HCT116 (cell line): Measurements from ENCODE around the gene AOPEP. TPM values are rescaled to one million over a fixed set of nuclear protein-coding genes. Genes with fewer than 3 reads are reported as not detected.

Experiments used
- ATAC-seq: fragments of 200-7000 bp; cut with Tn5 transposase; 2 replicates; pipeline ENCODE4 v1.9.1; 2020; ENCODE audit warnings: mild to moderate bottlenecking, moderate library complexity
- BruUV-seq: library from RNA; stranded (reverse); fragments of 400-500 nt; replicated peaks from 2 replicates; lab custom pipeline; 2021; lab: Mats Ljungman, UMichigan
- CTCF ChIA-PET: fragments of 300-600 bp; sonication (Branson Sonifier 250); formaldehyde crosslinking; loops from one replicate; lab custom pipeline; 2021; ENCODE audit warnings: antibody characterized with exemption; lab: Charles Lee
- POLR2A ChIA-PET: fragments of 300-600, 350-600 bp; sonication (Branson Sonifier 250); formaldehyde crosslinking; loops from one replicate; lab custom pipeline; 2021; ENCODE audit warnings: antibody characterized with exemption; lab: Charles Lee
- RAD21 ChIA-PET, 2 experiments: fragments of 300-600 bp; sonication (Branson Sonifier 250); formaldehyde crosslinking; loops; one replicate each; lab custom pipeline; 2023; ENCODE audit warnings: low total read pairs in 2 of 2; ENCODE audit not compliant: uncharacterized antibody in 2 of 2, unreplicated experiment in 2 of 2, low non-redundant PET in 1 of 2; lab: Charles Lee
- DNase-seq: peaks from one replicate; pipeline ENCODE4 v3.0.0-alpha.2; 2010; ENCODE audit warnings: low read depth, low spot score
- H2AFZ ChIP-seq: fragments of 200-600 bp; shearing (Covaris generic), sonication (generic); 2 replicates; pipeline ENCODE4 v1.6.1; 2017; ENCODE audit warnings: low read depth, mixed run types, mixed read lengths, antibody characterized with exemption, low read length; ENCODE audit not compliant: poor library complexity, severe bottlenecking
- H3K27ac ChIP-seq: 2 replicates; pipeline ENCODE4 v1.5.1; 2012; ENCODE audit warnings: low read depth, low read length
- H3K27me3 ChIP-seq: fragments of 200-600 bp; sonication (generic); 2 replicates; pipeline ENCODE4 v1.6.1; 2016; ENCODE audit warnings: mixed run types, low read length, mixed read lengths; ENCODE audit not compliant: insufficient read depth
- H3K36me3 ChIP-seq, 2 experiments: fragments of 200-500 bp in 1 of 2; fragments of 200-600 bp in 1 of 2; sonication (Bioruptor generic) in 1 of 2; sonication (generic) in 1 of 2; 2 replicates each; pipeline versions ENCODE4 v1.5.1 to v1.6.1; 2014 to 2016; ENCODE audit warnings: low read length in 2 of 2, inconsistent platforms in 1 of 2, mixed read lengths in 1 of 2, mixed run types in 1 of 2; ENCODE audit not compliant: insufficient read depth in 2 of 2, control insufficient read depth in 1 of 2
- H3K4me1 ChIP-seq, 2 experiments: fragments of 200-600 bp in 1 of 2; sonication (generic) in 1 of 2; 2 replicates each; pipeline versions ENCODE4 v1.5.1 to v1.6.1; 2012 to 2017; ENCODE audit warnings: low read length in 2 of 2, inconsistent platforms in 1 of 2, mild to moderate bottlenecking in 1 of 2, mixed read lengths in 1 of 2, mixed run types in 1 of 2, moderate library complexity in 1 of 2; ENCODE audit not compliant: insufficient read depth in 2 of 2, control insufficient read depth in 1 of 2
- H3K4me2 ChIP-seq: fragments of 200-600 bp; sonication (generic); 2 replicates; pipeline ENCODE4 v1.6.1; 2017; ENCODE audit warnings: mixed run types, low read length, mixed read lengths
- H3K4me3 ChIP-seq, 2 experiments: fragments of 200-600 bp in 1 of 2; sonication (generic) in 1 of 2; replicated peaks in 1 of 2; 2 replicates each; pipeline ENCODE4 v1.5.1; 2011 to 2016; ENCODE audit warnings: low read length in 2 of 2, control low read depth in 1 of 2, low read depth in 1 of 2, mild to moderate bottlenecking in 1 of 2, mixed read lengths in 1 of 2, mixed run types in 1 of 2
- H3K79me2 ChIP-seq: fragments of 200-600 bp; sonication (generic); 2 replicates; pipeline ENCODE4 v1.6.1; 2017; ENCODE audit warnings: mild to moderate bottlenecking, mixed run types, low read length, moderate library complexity, mixed read lengths; ENCODE audit not compliant: insufficient read depth
- H3K9ac ChIP-seq: fragments of 200-600 bp; sonication (generic); 2 replicates; pipeline ENCODE4 v1.6.1; 2016; ENCODE audit warnings: low read length, mixed read lengths
- H3K9me2 ChIP-seq: fragments of 200-600 bp; sonication (generic), shearing (Covaris generic); 2 replicates; pipeline ENCODE4 v1.6.1; 2017; ENCODE audit warnings: mixed run types, mild to moderate bottlenecking, moderate library complexity; ENCODE audit not compliant: insufficient read depth
- H3K9me3 ChIP-seq, 2 experiments: fragments of 200-500 bp in 1 of 2; fragments of 200-600 bp in 1 of 2; sonication (Bioruptor generic) in 1 of 2; sonication (generic) in 1 of 2; 2 replicates each; pipeline ENCODE4 v1.6.1; 2014 to 2017; ENCODE audit warnings: low read length in 2 of 2, mixed read lengths in 2 of 2, inconsistent platforms in 1 of 2, low read depth in 1 of 2, mild to moderate bottlenecking in 1 of 2, mixed run types in 1 of 2, moderate library complexity in 1 of 2; ENCODE audit not compliant: control insufficient read depth in 1 of 2, insufficient read depth in 1 of 2
- H4K20me1 ChIP-seq: fragments of 200-600 bp; sonication (generic), shearing (Covaris generic); 2 replicates; pipeline ENCODE4 v1.6.1; 2017; ENCODE audit warnings: mixed run types, mild to moderate bottlenecking, moderate library complexity; ENCODE audit not compliant: insufficient read depth
- CBX3 ChIP-seq: IDR thresholded peaks from 2 replicates; pipeline ENCODE4 v1.6.1; 2012; ENCODE audit warnings: low read depth
- CEBPB ChIP-seq: IDR thresholded peaks from 2 replicates; pipeline ENCODE4 v1.6.1; 2012; ENCODE audit warnings: low read depth
- EGR1 ChIP-seq: IDR thresholded peaks from 2 replicates; pipeline ENCODE4 v1.6.1; 2012; ENCODE audit warnings: low read depth
- EZH2 ChIP-seq: fragments of 200-600 bp; sonication (generic); IDR thresholded peaks from 2 replicates; pipeline ENCODE4 v1.6.1; 2017; ENCODE audit warnings: antibody characterized with exemption, mixed run types
- FOSL1 ChIP-seq: IDR thresholded peaks from 2 replicates; pipeline ENCODE4 v1.6.1; 2012; ENCODE audit warnings: low read depth
- JUND ChIP-seq: IDR thresholded peaks from 2 replicates; pipeline ENCODE4 v1.6.1; 2012
- POLR2AphosphoS5 ChIP-seq: IDR thresholded peaks from 2 replicates; pipeline ENCODE4 v1.6.1; 2011; ENCODE audit warnings: mild to moderate bottlenecking, low read depth, low read length, moderate library complexity
- RAD21 ChIP-seq: IDR thresholded peaks from 2 replicates; pipeline ENCODE4 v1.6.1; 2012; ENCODE audit warnings: low read depth, mild to moderate bottlenecking
- SP1 ChIP-seq: IDR thresholded peaks from 2 replicates; pipeline ENCODE4 v1.6.1; 2012; ENCODE audit warnings: low read depth
- SRF ChIP-seq: IDR thresholded peaks from 2 replicates; pipeline ENCODE4 v1.6.1; 2012; ENCODE audit warnings: low read depth
- YY1 ChIP-seq: IDR thresholded peaks from 2 replicates; pipeline ENCODE4 v1.6.1; 2011; ENCODE audit warnings: low read length, low read depth, moderate library complexity, mild to moderate bottlenecking; ENCODE audit not compliant: insufficient replicate concordance; ENCODE audit errors: extremely low read depth
- ZFX ChIP-seq: fragments of 450-650 bp; IDR thresholded peaks from 2 replicates; pipeline ENCODE4 v1.6.1; 2017
- ZNF274 ChIP-seq: fragments of 200-500 bp; sonication (Bioruptor generic); IDR thresholded peaks from 2 replicates; pipeline ENCODE4 v1.6.1; 2014; ENCODE audit warnings: mild to moderate bottlenecking, low read depth, low read length, inconsistent platforms
- intact Hi-C: fragments of 100-400 bp; cut with micrococcal nuclease; formaldehyde crosslinking; loops from 2 replicates; pipeline ENCODE4 v1.10.0; 2022
- total RNA-seq: library from RNA; stranded (reverse); gene quantifications from one replicate; pipeline ENCODE4 v1.2.1, GENCODE V29; 2021; ENCODE audit not compliant: unreplicated experiment
- TF ChIP-seq, protein P1 (sequence below), 3 experiments: fragments of 200-600 bp in 1 of 3; sonication (generic) in 1 of 3; IDR thresholded peaks in 2 of 3; conservative IDR thresholded peaks in 1 of 3; 2 replicates each; pipeline ENCODE4 v1.5.1; 2012 to 2017; ENCODE audit warnings: low read depth in 2 of 3, low read length in 2 of 3, antibody characterized with exemption in 1 of 3, borderline replicate concordance in 1 of 3, control low read depth in 1 of 3, mild to moderate bottlenecking in 1 of 3, mixed read lengths in 1 of 3, mixed run types in 1 of 3, moderate library complexity in 1 of 3; ENCODE audit not compliant: insufficient read depth in 1 of 3
- TF ChIP-seq, protein P2 (sequence below): IDR thresholded peaks from 2 replicates; pipeline ENCODE4 v1.6.1; 2011; ENCODE audit warnings: mild to moderate bottlenecking, low read length, moderate library complexity; ENCODE audit not compliant: insufficient replicate concordance; ENCODE audit errors: extremely low read depth
- TF ChIP-seq, protein P3 (sequence below): IDR thresholded peaks from 2 replicates; pipeline ENCODE4 v1.6.1; 2012; ENCODE audit warnings: low read depth
- TF ChIP-seq, protein P4 (sequence below): IDR thresholded peaks from 2 replicates; pipeline ENCODE4 v1.6.1; 2012

The AOPEP gene
- total RNA-seq, 1 experiment from 2014 or later, result 15.1 TPM

DNA sequence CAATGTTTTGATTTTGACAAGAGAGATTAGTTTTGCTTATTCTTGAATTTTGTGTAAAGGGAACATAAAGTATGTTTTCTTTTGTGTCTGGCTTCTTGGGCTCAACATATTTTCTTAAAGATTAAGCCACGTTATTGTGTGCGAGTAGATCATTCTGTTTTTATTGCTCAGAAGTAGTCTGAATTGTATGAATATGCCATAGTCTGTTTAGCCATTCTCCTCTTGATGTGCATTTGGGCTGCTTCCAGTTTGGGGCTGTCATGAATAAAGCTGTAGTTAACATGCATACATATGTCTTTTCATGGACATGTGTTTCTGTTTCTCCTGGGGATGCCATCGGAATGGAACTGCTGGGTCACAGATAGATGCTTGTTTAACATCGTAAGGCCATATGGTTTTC is 392.1 kb downstream of the AOPEP start:
- BruUV-seq, result no TSS peak
- no peak overlapping the region for H2AFZ ChIP-seq
- H3K27me3 ChIP-seq, result no peaks in the 10 kb centered on the region
- H3K27ac ChIP-seq, result no peak overlapping the region
- 0 out of 4 replicates have a peak, but pooled peaks cover 0 to 4% of the 10 kb centered on the region in 2 experiments for H3K36me3 ChIP-seq
- no peaks in the 10 kb centered on the region for H3K9me2 ChIP-seq
- H3K79me2 ChIP-seq, result no peaks in the 10 kb centered on the region
- H4K20me1 ChIP-seq, result no peaks in the 10 kb centered on the region
- ChIA-PET RAD21 (no interaction called here), POLR2A (no interaction called here), CTCF (interaction anchor here (3.2 kb wide), 1 partner anchor 10 kb away, joined by 22 read pairs; no protein-coding TSS in a partner anchor)
- H3K9ac ChIP-seq, result no peak overlapping the region
- ATAC-seq (no peak), DNase-seq (no peak)
- intact Hi-C loops, result no loop called here
- H3K9me3 ChIP-seq, result no peaks in the 10 kb centered on the region
- no peaks in the 10 kb centered on the region for H3K4me1 ChIP-seq
- H3K4me3 ChIP-seq, result no peak overlapping the region
- TF ChIP-seq RAD21 (no peak), POLR2AphosphoS5 (no peak), JUND (no peak), YY1 (no peak), ZFX (no peak), ZNF274 (no peak), CEBPB (no peak), CBX3 (no peak), EZH2 (no peak), SRF (no peak), FOSL1 (no peak), EGR1 (no peak), SP1 (no peak)
- TF ChIP-seq, protein P1, sequence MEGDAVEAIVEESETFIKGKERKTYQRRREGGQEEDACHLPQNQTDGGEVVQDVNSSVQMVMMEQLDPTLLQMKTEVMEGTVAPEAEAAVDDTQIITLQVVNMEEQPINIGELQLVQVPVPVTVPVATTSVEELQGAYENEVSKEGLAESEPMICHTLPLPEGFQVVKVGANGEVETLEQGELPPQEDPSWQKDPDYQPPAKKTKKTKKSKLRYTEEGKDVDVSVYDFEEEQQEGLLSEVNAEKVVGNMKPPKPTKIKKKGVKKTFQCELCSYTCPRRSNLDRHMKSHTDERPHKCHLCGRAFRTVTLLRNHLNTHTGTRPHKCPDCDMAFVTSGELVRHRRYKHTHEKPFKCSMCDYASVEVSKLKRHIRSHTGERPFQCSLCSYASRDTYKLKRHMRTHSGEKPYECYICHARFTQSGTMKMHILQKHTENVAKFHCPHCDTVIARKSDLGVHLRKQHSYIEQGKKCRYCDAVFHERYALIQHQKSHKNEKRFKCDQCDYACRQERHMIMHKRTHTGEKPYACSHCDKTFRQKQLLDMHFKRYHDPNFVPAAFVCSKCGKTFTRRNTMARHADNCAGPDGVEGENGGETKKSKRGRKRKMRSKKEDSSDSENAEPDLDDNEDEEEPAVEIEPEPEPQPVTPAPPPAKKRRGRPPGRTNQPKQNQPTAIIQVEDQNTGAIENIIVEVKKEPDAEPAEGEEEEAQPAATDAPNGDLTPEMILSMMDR (IDR thresholded peaks at IDR 0.05 in 2 of 3, conservative IDR thresholded peaks at IDR 0.05 in 1 of 3; ENCODE audit: borderline replicate concordance in 1 of 3, insufficient read depth in 1 of 3, low read depth in 2 of 3, low read length in 2 of 3), result no peak
- TF ChIP-seq, protein P2, sequence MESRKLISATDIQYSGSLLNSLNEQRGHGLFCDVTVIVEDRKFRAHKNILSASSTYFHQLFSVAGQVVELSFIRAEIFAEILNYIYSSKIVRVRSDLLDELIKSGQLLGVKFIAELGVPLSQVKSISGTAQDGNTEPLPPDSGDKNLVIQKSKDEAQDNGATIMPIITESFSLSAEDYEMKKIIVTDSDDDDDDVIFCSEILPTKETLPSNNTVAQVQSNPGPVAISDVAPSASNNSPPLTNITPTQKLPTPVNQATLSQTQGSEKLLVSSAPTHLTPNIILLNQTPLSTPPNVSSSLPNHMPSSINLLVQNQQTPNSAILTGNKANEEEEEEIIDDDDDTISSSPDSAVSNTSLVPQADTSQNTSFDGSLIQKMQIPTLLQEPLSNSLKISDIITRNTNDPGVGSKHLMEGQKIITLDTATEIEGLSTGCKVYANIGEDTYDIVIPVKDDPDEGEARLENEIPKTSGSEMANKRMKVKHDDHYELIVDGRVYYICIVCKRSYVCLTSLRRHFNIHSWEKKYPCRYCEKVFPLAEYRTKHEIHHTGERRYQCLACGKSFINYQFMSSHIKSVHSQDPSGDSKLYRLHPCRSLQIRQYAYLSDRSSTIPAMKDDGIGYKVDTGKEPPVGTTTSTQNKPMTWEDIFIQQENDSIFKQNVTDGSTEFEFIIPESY, result no peak
- TF ChIP-seq, protein P3, sequence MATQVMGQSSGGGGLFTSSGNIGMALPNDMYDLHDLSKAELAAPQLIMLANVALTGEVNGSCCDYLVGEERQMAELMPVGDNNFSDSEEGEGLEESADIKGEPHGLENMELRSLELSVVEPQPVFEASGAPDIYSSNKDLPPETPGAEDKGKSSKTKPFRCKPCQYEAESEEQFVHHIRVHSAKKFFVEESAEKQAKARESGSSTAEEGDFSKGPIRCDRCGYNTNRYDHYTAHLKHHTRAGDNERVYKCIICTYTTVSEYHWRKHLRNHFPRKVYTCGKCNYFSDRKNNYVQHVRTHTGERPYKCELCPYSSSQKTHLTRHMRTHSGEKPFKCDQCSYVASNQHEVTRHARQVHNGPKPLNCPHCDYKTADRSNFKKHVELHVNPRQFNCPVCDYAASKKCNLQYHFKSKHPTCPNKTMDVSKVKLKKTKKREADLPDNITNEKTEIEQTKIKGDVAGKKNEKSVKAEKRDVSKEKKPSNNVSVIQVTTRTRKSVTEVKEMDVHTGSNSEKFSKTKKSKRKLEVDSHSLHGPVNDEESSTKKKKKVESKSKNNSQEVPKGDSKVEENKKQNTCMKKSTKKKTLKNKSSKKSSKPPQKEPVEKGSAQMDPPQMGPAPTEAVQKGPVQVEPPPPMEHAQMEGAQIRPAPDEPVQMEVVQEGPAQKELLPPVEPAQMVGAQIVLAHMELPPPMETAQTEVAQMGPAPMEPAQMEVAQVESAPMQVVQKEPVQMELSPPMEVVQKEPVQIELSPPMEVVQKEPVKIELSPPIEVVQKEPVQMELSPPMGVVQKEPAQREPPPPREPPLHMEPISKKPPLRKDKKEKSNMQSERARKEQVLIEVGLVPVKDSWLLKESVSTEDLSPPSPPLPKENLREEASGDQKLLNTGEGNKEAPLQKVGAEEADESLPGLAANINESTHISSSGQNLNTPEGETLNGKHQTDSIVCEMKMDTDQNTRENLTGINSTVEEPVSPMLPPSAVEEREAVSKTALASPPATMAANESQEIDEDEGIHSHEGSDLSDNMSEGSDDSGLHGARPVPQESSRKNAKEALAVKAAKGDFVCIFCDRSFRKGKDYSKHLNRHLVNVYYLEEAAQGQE, result no peak
- TF ChIP-seq, protein P4, sequence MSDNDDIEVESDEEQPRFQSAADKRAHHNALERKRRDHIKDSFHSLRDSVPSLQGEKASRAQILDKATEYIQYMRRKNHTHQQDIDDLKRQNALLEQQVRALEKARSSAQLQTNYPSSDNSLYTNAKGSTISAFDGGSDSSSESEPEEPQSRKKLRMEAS, result no peak
- H3K4me2 ChIP-seq, result no peak overlapping the region
